Renal cortex interstitium (tissue), 11 donors: ENCODE data around the gene CRIP1. TPM values are rescaled to one million over a fixed set of nuclear protein-coding genes. Genes with fewer than 3 reads are reported as not detected.

Experiments
- DNase-seq, 11 donors: peaks; one replicate each; pipeline ENCODE4 v3.0.0-alpha.2; 2013; ENCODE audit warnings: low read depth in 9 of 11, low spot score in 4 of 11; ENCODE audit errors: extremely low read depth in 1 of 11
- polyA plus RNA-seq, 3 donors: library from polyadenylated mRNA; unstranded; fragments of 120-200 nt; gene quantifications; one replicate each; pipeline ENCODE4 v1.2.1, GENCODE V29; 2013; ENCODE audit not compliant: insufficient read length in 3 of 3

CRIP1 gene
- polyA plus RNA-seq, 3 donors = 24.0 to 49.2 (median 36.3) TPM

GRCh38 chr14:105534586-105534985, 47.9 kb downstream of the CRIP1 start:
- no peak for DNase-seq

- no peak for DNase-seq
Observed at GRCh38 chr14:105536051-105536450, 49.4 kb downstream of the CRIP1 start.

GRCh38 chr14:105536691-105537579, 50.2 kb downstream of the CRIP1 start:
- no peak for DNase-seq

- DNase-seq = no peak
Observed at GRCh38 chr14:105537580-105538474, 51.1 kb downstream of the CRIP1 start.

Other genes starting within 250 kb of the CRIP1 start
- 10 to 100 TPM; 34.5 to 38.4 (median 35.9) TPM for gene BTBD6, start 238.4 kb upstream of the CRIP1 start, polyA plus RNA-seq
- 10 to 100 TPM; 24.8 to 40.0 (median 36.0) TPM for gene BRF1, start 185.9 kb upstream of the CRIP1 start, polyA plus RNA-seq
- 10 to 100 TPM; 57.6 to 96.7 (median 86.0) TPM for gene PACS2, start 172.1 kb upstream of the CRIP1 start, polyA plus RNA-seq
- gene TEX22, start 88.3 kb upstream of the CRIP1 start, polyA plus RNA-seq = 1 to 10 TPM; 1.2 to 3.9 (median 1.6) TPM
- 100 to 1,000 TPM; 106 to 169 (median 134) TPM for gene MTA1, start 67.1 kb upstream of the CRIP1 start, polyA plus RNA-seq
- gene CRIP2, start 12.1 kb upstream of the CRIP1 start, polyA plus RNA-seq = 100 to 1,000 TPM in 2 of 3 donors, 10 to 100 TPM in 1; 86.2 to 165 (median 146) TPM
- gene TEDC1, start 4.4 kb downstream of the CRIP1 start, polyA plus RNA-seq = 10 to 100 TPM in 1 of 3 donors, 1 to 10 TPM in 2; 6.0 to 10.5 (median 9.3) TPM
- 1 to 10 TPM; 1.7 to 6.0 (median 5.7) TPM for gene TMEM121, start 39.7 kb downstream of the CRIP1 start, polyA plus RNA-seq